Subcutaneous abdominal adipose tissue (tissue), 5 donors: ENCODE results near the gene TM9SF2.
"Not testable (repeated sequence)": the region's sequence is repeated elsewhere in the genome, so short reads cannot be mapped to it uniquely, and the experiment has no call there.

ENCODE experiments used
- H3K27ac ChIP-seq: one replicate; pipeline ENCODE4 v1.7.0; 2013; ENCODE audit warnings: low read depth, mild to moderate bottlenecking, inconsistent platforms, low read length, moderate library complexity
- H3K27me3 ChIP-seq, 5 donors: one replicate each; pipeline ENCODE4 v1.7.0; 2013; ENCODE audit warnings: low read length in 5 of 5, inconsistent platforms in 1 of 5; ENCODE audit not compliant: control insufficient read depth in 5 of 5, insufficient read depth in 4 of 5
- H3K36me3 ChIP-seq, 5 donors: one replicate each; pipeline ENCODE4 v1.7.0; 2013; ENCODE audit warnings: low read length in 5 of 5; ENCODE audit not compliant: control insufficient read depth in 5 of 5, insufficient read depth in 5 of 5
- H3K4me1 ChIP-seq, 5 donors: one replicate each; pipeline ENCODE4 v1.7.0; 2013; ENCODE audit warnings: low read length in 5 of 5, mild to moderate bottlenecking in 3 of 5, moderate library complexity in 1 of 5; ENCODE audit not compliant: control insufficient read depth in 5 of 5, insufficient read depth in 5 of 5
- H3K4me3 ChIP-seq, 5 donors: one replicate each; pipeline ENCODE4 v1.7.0; 2013; ENCODE audit warnings: low read length in 5 of 5, low read depth in 1 of 5
- H3K9ac ChIP-seq, 5 donors: one replicate each; pipeline ENCODE4 v1.7.0; 2013; ENCODE audit warnings: low read length in 5 of 5, mild to moderate bottlenecking in 4 of 5, moderate library complexity in 3 of 5
- H3K9me3 ChIP-seq, 5 donors: one replicate each; pipeline ENCODE4 v1.7.0; 2013; ENCODE audit warnings: low read length in 5 of 5; ENCODE audit not compliant: control insufficient read depth in 5 of 5
- donor health status: healthy.
- donor health status: healthy.
- donor health status: healthy.
- donor health status: healthy.
- donor health status: healthy.

Gene TM9SF2, protein sequence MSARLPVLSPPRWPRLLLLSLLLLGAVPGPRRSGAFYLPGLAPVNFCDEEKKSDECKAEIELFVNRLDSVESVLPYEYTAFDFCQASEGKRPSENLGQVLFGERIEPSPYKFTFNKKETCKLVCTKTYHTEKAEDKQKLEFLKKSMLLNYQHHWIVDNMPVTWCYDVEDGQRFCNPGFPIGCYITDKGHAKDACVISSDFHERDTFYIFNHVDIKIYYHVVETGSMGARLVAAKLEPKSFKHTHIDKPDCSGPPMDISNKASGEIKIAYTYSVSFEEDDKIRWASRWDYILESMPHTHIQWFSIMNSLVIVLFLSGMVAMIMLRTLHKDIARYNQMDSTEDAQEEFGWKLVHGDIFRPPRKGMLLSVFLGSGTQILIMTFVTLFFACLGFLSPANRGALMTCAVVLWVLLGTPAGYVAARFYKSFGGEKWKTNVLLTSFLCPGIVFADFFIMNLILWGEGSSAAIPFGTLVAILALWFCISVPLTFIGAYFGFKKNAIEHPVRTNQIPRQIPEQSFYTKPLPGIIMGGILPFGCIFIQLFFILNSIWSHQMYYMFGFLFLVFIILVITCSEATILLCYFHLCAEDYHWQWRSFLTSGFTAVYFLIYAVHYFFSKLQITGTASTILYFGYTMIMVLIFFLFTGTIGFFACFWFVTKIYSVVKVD

DNA sequence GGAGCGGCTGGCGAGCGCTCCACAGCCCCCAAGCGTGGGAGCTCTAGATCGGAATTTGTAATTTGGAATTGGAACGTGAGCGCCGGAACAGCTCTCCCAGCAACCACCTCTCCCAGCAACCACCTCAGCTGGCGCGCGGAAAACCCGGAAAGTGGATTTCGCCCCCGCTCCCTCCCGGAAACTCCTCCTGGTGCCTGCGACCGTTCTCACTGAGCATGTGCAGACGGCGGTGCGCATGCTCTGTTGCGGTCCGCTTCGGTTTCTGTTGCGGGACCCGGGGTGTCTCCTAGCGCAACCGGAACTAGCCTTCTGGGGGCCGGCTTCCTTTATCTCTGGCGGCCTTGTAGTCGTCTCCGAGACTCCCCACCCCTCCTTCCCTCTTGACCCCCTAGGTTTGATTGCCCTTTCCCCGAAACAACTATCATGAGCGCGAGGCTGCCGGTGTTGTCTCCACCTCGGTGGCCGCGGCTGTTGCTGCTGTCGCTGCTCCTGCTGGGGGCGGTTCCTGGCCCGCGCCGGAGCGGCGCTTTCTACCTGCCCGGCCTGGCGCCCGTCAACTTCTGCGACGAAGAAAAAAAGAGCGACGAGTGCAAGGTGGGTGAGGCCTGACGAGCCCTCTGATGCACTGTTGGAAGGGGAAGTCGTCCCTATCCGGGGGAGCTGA lies at the start of gene TM9SF2:
TSS of gene TM9SF2 (plus strand) at position 289 of the 664 bp plus-strand sequence. CDS start at position 424, 135 bp downstream.
- Histone ChIP-seq H3K4me3 (peak within 1 kb of the TSS; percentile 92 to 99 (median 96)), H3K4me1 (peaks cover 14 to 56% (median 48%) of the 10 kb centered on the region in 5 donors), H3K9ac (peak within 1 kb of the TSS; percentile 75 to 97 (median 96)), H3K9me3 (no peaks in the 10 kb centered on the region), H3K27ac (peak within 1 kb of the TSS; percentile 80), H3K36me3 (no peaks in the 10 kb centered on the region), H3K27me3 (no peaks in the 10 kb centered on the region)

DNA sequence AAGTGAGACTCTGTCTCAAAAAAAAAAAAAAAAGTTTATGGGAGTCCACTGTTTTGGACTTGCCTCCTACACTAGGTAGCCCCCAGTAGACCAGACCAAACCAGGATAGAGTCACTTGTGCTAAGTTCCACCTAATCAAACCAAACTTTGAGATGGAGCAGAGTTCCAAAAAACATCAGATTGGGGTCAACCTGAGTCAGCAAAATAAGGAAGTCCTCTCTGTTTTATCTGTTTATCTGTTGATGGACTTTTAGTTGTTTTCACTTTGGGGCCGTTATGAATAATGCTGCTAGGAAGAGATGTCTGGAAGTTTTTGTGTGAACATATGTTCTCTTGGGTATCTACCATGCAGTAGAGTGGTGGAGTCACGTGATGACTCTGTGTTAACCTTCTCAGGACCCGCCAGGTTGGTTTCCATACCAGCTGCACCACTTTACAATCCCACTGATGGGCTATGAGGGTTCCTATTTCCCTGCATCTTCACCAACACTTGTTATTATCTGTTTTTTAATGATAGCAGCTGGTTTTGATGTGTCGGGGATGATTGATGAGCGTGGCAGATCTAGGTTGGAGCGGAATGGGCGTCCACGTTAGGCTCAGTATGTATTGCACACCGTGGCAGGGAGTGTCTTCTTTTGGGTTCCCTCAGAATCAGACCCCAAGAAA lies 46.6 kb upstream of the TM9SF2 start:
- Histone ChIP-seq H3K4me3 (no peak overlapping the region), H3K9ac (no peak overlapping the region), H3K36me3 (no peaks in the 10 kb centered on the region), H3K27me3 (peaks cover 0 to 8% (median 0%) of the 10 kb centered on the region in 5 donors), H3K4me1 (no peaks in the 10 kb centered on the region), H3K9me3 (peaks cover 0 to 7% (median 4%) of the 10 kb centered on the region in 5 donors), H3K27ac (no peak overlapping the region)

DNA sequence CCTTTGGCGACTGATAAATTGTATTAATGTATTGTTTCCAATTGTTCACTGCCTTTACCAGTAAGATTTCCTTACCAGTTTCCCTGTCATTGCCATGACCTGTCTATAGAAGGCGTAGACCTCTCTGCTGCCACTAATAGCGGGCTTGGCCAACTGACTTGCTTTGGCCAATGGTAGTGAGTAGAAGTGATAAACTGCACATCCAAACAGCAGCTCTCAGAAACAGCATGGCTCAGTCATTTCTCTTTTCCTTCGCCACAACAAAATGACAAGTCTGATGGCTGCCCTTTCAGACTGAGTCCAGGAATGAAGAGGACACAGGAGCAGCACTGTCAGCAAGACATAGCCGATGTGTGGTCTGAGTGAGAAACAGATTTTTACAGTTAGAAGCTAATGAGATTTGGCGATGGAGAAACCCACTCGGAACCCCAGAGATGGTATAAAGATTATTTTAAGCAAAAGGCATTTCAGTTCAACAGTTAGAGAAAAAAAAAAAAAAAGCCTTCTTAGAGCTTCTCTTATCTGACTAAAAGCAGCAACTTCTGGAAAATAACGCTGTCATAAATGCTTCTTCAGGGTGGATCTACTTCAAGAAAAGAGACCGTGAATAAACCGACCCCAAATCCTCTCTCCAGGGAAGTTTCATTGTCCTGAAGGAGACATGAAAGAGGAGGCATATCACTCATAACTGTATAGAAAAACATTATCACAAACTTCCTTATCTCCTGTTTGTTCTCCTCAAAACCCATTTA lies 42.0 kb upstream of the TM9SF2 start:
- Histone ChIP-seq H3K27me3 (no peaks in the 10 kb centered on the region), H3K9me3 (peaks cover 0 to 7% (median 4%) of the 10 kb centered on the region in 5 donors), H3K36me3 (no peaks in the 10 kb centered on the region), H3K9ac (no peak overlapping the region), H3K4me1 (peaks cover 0 to 3% (median 0%) of the 10 kb centered on the region in 5 donors), H3K27ac (no peak overlapping the region), H3K4me3 (no peak overlapping the region)

DNA sequence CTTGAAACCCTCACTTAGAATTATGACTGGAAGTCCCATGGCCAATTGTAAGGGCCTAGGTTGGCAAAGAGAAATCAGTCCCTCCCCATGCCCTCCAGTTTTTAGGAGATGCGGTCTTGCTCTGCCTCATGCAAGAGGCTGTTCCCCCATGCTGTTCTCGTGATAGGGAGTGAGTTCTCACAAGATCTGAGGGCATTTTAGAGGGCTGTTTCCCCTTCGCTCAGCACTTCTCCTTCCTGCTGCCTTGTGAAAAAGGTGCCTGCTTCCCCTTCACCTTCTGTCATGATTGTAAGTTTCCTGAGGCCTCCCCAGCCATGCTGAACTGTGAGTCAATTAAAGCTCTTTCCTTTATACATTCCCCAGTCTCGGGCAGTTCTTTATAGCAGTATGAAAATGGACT lies 40.5 kb upstream of the TM9SF2 start:
- not testable (repeated sequence) for H3K9me3 ChIP-seq, H3K9ac ChIP-seq, H3K4me3 ChIP-seq, H3K27me3 ChIP-seq, H3K36me3 ChIP-seq, H3K27ac ChIP-seq
- H3K4me1 ChIP-seq: peaks cover 0 to 12% (median 0%) of the 10 kb centered on the region in 5 donors

DNA sequence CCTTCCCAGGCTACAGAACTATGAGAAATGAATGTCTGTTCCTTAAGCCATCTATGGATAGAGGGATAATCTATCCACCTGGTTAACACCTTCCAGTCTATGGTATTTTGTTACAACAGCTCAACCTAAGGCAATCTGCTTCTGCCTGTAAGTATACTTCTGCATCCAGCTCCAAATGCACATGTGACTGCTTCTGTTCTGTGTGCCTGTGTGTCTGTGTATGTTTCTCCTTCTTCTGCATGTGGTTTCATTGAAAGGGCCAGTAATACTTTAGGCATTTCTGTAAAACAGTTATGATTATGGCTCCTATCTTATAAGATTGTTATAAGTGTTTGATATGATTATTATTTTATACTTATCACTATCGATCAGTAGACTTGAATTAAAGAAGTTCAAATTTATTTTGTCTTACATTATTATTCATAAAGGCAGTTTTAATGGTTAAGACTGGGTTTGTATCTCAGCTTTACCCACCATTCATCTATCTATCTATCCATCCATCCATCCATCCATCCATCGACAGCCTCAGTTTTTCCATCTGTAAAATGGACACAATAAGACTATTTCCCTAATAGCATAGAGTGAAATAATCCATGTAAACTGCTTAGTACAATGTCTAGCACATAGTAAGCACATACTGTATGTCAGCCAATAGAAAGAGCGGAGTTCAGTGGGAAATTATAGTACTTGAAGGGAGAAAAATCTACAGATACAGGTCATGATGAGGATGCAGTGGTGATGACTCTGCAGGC lies 37.5 kb upstream of the TM9SF2 start:
- Histone ChIP-seq H3K27ac (no peak overlapping the region), H3K36me3 (no peaks in the 10 kb centered on the region), H3K4me1 (peaks cover 0 to 12% (median 0%) of the 10 kb centered on the region in 5 donors), H3K9ac (no peak overlapping the region), H3K4me3 (peak overlapping the region in 2 of 5 donors; percentile 1 to 34), H3K9me3 (no peaks in the 10 kb centered on the region), H3K27me3 (no peaks in the 10 kb centered on the region)

DNA sequence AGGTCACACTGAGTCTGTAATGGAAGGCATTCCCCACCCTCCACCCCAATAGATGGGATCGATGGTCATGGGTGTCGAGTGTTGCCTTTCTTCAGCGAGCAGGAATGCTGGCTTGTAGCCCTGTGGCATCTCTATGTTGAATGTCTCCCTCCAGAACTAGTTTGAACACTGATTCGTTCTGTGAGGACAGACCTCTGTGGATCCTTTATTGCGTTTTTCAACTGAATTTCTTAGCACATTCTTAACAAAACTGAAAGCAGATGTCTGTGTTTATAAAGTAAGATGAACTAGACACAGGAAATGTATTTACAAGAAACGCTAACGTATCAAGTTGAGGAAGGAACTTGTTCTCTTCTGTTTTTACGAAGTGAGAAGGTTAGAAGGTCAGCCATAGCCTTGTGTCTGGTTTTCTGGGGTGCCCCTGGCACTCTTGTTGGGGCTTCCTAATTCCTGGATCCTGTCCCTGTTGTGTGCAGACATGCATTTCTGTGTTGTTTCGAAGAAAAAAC lies 36.8 kb upstream of the TM9SF2 start:
- Histone ChIP-seq H3K9ac (peak overlapping the region in 1 of 5 donors; percentile 14), H3K36me3 (no peaks in the 10 kb centered on the region), H3K4me3 (peak overlapping the region in 3 of 5 donors; percentile 1 to 34 (median 10)), H3K4me1 (peaks cover 0 to 12% (median 0%) of the 10 kb centered on the region in 5 donors), H3K9me3 (no peaks in the 10 kb centered on the region), H3K27me3 (no peaks in the 10 kb centered on the region), H3K27ac (no peak overlapping the region)

DNA sequence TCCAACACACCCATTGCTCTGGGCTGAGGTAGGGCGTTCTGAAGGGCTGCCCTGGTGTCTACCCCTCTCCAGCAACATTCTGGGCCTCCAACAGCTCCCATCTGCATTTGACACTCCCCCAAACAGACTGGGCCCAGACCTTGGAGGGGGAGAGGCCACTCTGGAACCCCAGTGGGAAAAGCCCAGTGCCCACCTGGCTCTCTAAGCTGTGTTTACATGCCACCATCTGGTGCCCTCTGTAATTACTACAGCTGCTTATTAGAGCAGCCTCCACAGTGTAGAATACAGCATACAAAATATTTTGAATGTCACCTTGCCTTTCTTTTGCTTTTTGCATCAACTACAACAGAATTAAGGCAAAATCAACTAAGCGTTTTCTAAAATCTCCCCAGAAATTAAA lies 35.8 kb upstream of the TM9SF2 start:
- H3K27ac ChIP-seq: no peak overlapping the region
- H3K4me1 ChIP-seq: peaks cover 0 to 12% (median 0%) of the 10 kb centered on the region in 5 donors
- H3K9me3 ChIP-seq: no peaks in the 10 kb centered on the region
- no peak overlapping the region for H3K9ac ChIP-seq
- no peaks in the 10 kb centered on the region for H3K36me3 ChIP-seq
- H3K4me3 ChIP-seq: no peak overlapping the region
- H3K27me3 ChIP-seq: no peaks in the 10 kb centered on the region

DNA sequence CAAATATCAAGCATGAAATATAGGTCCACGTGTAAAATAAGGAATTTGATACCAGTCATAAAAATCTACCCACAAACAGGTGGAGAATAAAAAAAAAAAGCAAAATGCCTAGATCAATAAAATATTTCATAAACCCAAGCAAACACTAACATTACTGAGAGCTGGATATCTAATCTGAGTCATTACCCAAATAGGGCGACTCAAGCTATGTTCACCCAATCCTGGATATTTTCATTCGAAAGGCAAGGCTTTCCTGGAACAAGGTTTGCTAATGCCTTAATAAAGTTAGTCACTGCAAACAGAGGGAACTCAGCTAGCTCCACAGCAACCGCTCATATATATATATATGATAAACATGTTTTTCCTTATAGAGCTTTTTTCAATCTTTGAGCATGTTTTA lies 33.5 kb upstream of the TM9SF2 start:
- Histone ChIP-seq H3K27me3 (peaks cover 0 to 5% (median 0%) of the 10 kb centered on the region in 5 donors), H3K4me1 (peaks cover 0 to 12% (median 0%) of the 10 kb centered on the region in 5 donors), H3K4me3 (no peak overlapping the region), H3K9ac (no peak overlapping the region), H3K36me3 (no peaks in the 10 kb centered on the region), H3K27ac (no peak overlapping the region), H3K9me3 (peaks cover 0 to 2% (median 0%) of the 10 kb centered on the region in 5 donors)
